A673 (cell line): ENCODE measurements around the gene CPTP.

Experiments
- CTCF ChIP-seq: fragments of 300-800, 200-600 bp; sonication (generic); conservative IDR thresholded peaks from 2 replicates; pipeline ENCODE4 v1.5.1; 2017; ENCODE audit warnings: low read depth, mild to moderate bottlenecking, antibody characterized with exemption, low read length, moderate library complexity, mixed read lengths
- EZH2 ChIP-seq: fragments of 200-600 bp; sonication (generic); IDR thresholded peaks from 2 replicates; pipeline ENCODE4 v1.6.1; 2017; ENCODE audit warnings: borderline replicate concordance, low read depth, mild to moderate bottlenecking, mixed read lengths, antibody characterized with exemption, low read length; ENCODE audit not compliant: poor library complexity, severe bottlenecking

- no peak for TF ChIP-seq EZH2
- no peak for TF ChIP-seq CTCF
Observed at GRCh38 chr1:1278620-1279019, 46.0 kb upstream of the CPTP start.
